OCI-LY7 (cell line): ENCODE results near the gene FOXA1. TPM values are rescaled to one million over a fixed set of nuclear protein-coding genes. Genes with fewer than 3 reads are reported as not detected.

Experiments used
- BruUV-seq: library from RNA; stranded (reverse); fragments of 400-500 nt; replicated peaks from 2 replicates; lab custom pipeline; 2021; lab: Mats Ljungman, UMichigan
- CTCF ChIA-PET: fragments of 300-600 bp; sonication (Branson Sonifier 250); formaldehyde crosslinking; loops from one replicate; lab custom pipeline; 2022; ENCODE audit warnings: antibody characterized with exemption; ENCODE audit not compliant: unreplicated experiment; lab: Charles Lee
- POLR2A ChIA-PET: fragments of 300-600 bp; sonication (Branson Sonifier 250); formaldehyde crosslinking; loops from one replicate; lab custom pipeline; 2022; ENCODE audit warnings: antibody characterized with exemption; lab: Charles Lee
- DNase-seq: peaks from one replicate; pipeline ENCODE4 v3.0.0-alpha.2; 2015; ENCODE audit warnings: low spot score
- H2AFZ ChIP-seq: fragments of 200-600 bp; sonication (generic), shearing (Covaris generic); 2 replicates; pipeline ENCODE4 v1.6.1; 2014; ENCODE audit warnings: mild to moderate bottlenecking, antibody characterized with exemption, low read length, moderate library complexity
- H3K27ac ChIP-seq: fragments of 200-600 bp; sonication (generic); 2 replicates; pipeline ENCODE4 v1.5.1; 2014; ENCODE audit warnings: mixed run types, low read depth, mild to moderate bottlenecking, moderate library complexity, low read length, inconsistent platforms; ENCODE audit not compliant: poor library complexity, severe bottlenecking
- H3K36me3 ChIP-seq: fragments of 200-600 bp; sonication (generic); 2 replicates; pipeline ENCODE4 v1.6.1; 2014; ENCODE audit warnings: mild to moderate bottlenecking, antibody characterized with exemption, low read length, moderate library complexity, mixed read lengths; ENCODE audit not compliant: insufficient read depth
- H3K4me1 ChIP-seq: fragments of 200-600 bp; sonication (generic); 2 replicates; pipeline ENCODE4 v1.5.1; 2014; ENCODE audit warnings: mild to moderate bottlenecking, low read length; ENCODE audit not compliant: insufficient read depth, poor library complexity, severe bottlenecking
- H3K4me2 ChIP-seq: fragments of 200-600 bp; sonication (generic); 2 replicates; pipeline ENCODE4 v1.6.1; 2014; ENCODE audit warnings: mild to moderate bottlenecking, low read length
- H3K4me3 ChIP-seq: fragments of 200-600 bp; sonication (generic); 2 replicates; pipeline ENCODE4 v1.5.1; 2014; ENCODE audit warnings: mild to moderate bottlenecking, low read depth, low read length; ENCODE audit not compliant: poor library complexity, severe bottlenecking
- H3K79me2 ChIP-seq: fragments of 200-600 bp; sonication (generic); 2 replicates; pipeline ENCODE4 v1.6.1; 2016; ENCODE audit warnings: low read depth, mild to moderate bottlenecking, low read length, moderate library complexity, mixed read lengths; ENCODE audit not compliant: insufficient read depth
- H3K9me2 ChIP-seq: fragments of 200-600 bp; sonication (generic); 2 replicates; pipeline ENCODE4 v1.6.1; 2016; ENCODE audit warnings: mild to moderate bottlenecking, low read length, mixed read lengths; ENCODE audit not compliant: insufficient read depth
- H3K9me3 ChIP-seq: fragments of 200-600 bp; sonication (generic); 2 replicates; pipeline ENCODE4 v1.6.1; 2014; ENCODE audit warnings: mild to moderate bottlenecking, mixed run types, low read length, mixed read lengths
- H4K20me1 ChIP-seq: fragments of 200-600 bp; sonication (generic); 2 replicates; pipeline ENCODE4 v1.6.1; 2014; ENCODE audit warnings: mild to moderate bottlenecking, antibody characterized with exemption, low read length, moderate library complexity, mixed read lengths; ENCODE audit not compliant: insufficient read depth
- CTCF ChIP-seq: fragments of 200-600 bp; sonication (generic); conservative IDR thresholded peaks from 2 replicates; pipeline ENCODE4 v1.5.1; 2014; ENCODE audit warnings: mild to moderate bottlenecking, antibody characterized with exemption, low read length, moderate library complexity, mixed read lengths
- EZH2phosphoT487 ChIP-seq: fragments of 200-600 bp; sonication (generic); IDR thresholded peaks from 2 replicates; pipeline ENCODE4 v1.6.1; 2018; ENCODE audit warnings: low read depth, borderline replicate concordance, mild to moderate bottlenecking, mixed run types, antibody characterized with exemption, low read length, moderate library complexity, mixed read lengths
- intact Hi-C: fragments of 100-400 bp; cut with micrococcal nuclease; formaldehyde crosslinking; loops from one replicate; pipeline ENCODE4 v1.10.0; 2022; ENCODE audit not compliant: unreplicated experiment
- total RNA-seq, 2 experiments: library from RNA; depleted of rRNA in 1 of 2; stranded (reverse); fragments of >200 nt in 1 of 2; shearing (Covaris generic) in 1 of 2; gene quantifications; 2 replicates each; pipeline ENCODE4 v1.2.3, GENCODE V29; 2014 to 2022

FOXA1 gene
- total RNA-seq, 2 experiments from 2014 or later = not detected

GRCh38 chr14:37596790-37597472 is 1.9 kb upstream of the FOXA1 start:
- Histone ChIP-seq H2AFZ (no peak overlapping the region), H4K20me1 (no peaks in the 10 kb centered on the region), H3K9me2 (no peaks in the 10 kb centered on the region), H3K36me3 (no peaks in the 10 kb centered on the region), H3K4me1 (no peaks in the 10 kb centered on the region), H3K79me2 (no peaks in the 10 kb centered on the region), H3K4me2 (no peak overlapping the region), H3K9me3 (0 out of 2 replicates have a peak, but pooled peaks cover 4% of the 10 kb centered on the region), H3K27ac (no peak overlapping the region), H3K4me3 (no peak overlapping the region)
- POLR2A ChIA-PET = no interaction called here
- DNase-seq = no peak
- no TSS peak for BruUV-seq
- TF ChIP-seq CTCF (no peak), EZH2phosphoT487 (no peak)
- intact Hi-C loops = no loop called here
- CTCF ChIA-PET = no interaction called here

GRCh38 chr14:37595809-37596621 is 966 bp upstream of the FOXA1 start:
- Histone ChIP-seq H3K9me3 (0 out of 2 replicates have a peak, but pooled peaks cover 4% of the 10 kb centered on the region), H2AFZ (no peak overlapping the region), H3K79me2 (no peaks in the 10 kb centered on the region), H3K4me2 (no peak overlapping the region), H3K36me3 (no peaks in the 10 kb centered on the region), H3K9me2 (no peaks in the 10 kb centered on the region), H3K4me3 (no peak overlapping the region), H4K20me1 (no peaks in the 10 kb centered on the region), H3K4me1 (no peaks in the 10 kb centered on the region), H3K27ac (no peak overlapping the region)
- CTCF ChIA-PET = no interaction called here
- no peak for TF ChIP-seq CTCF
- no peak for TF ChIP-seq EZH2phosphoT487
- DNase-seq = no peak
- no TSS peak for BruUV-seq
- intact Hi-C loops = no loop called here
- POLR2A ChIA-PET = no interaction called here
